Sciatic nerve (tissue), 2 donors: ENCODE measurements around the gene RGS3. TPM values are rescaled to one million over a fixed set of nuclear protein-coding genes. Genes with fewer than 3 reads are reported as not detected.
"Not testable (repeated sequence)": the region's sequence is repeated elsewhere in the genome, so short reads cannot be mapped to it uniquely, and the experiment has no call there.

Experiments used
- ATAC-seq: fragments of 200-7000 bp; cut with Tn5 transposase; one replicate; pipeline ENCODE4 v1.9.1; 2020; ENCODE audit warnings: mild to moderate bottlenecking, moderate library complexity
- DNase-seq: peaks from one replicate; pipeline ENCODE4 v3.0.0-alpha.2; 2020; ENCODE audit warnings: low spot score
- intact Hi-C: fragments of 100-400 bp; cut with DNase I; formaldehyde crosslinking; loops from one replicate; pipeline ENCODE4 v1.14.2; 2022
- total RNA-seq: library from RNA; stranded (reverse); fragmentation: NEBNext Ultra II Directional; extraction: Animal tissue kit (Norgen Biotek cat#: 25700); gene quantifications from one replicate; pipeline ENCODE4 v1.2.1, GENCODE V29; 2021
- donor health status: DM: no; HTN: no; CAD: no.
- donor health status: DM: no; HTN: no; CAD: no.

Gene RGS3
- total RNA-seq, 1 donor from 2014 or later, result 43.1 TPM

- DNase-seq (no peak), ATAC-seq (no peak)
- intact Hi-C loops, result no loop called here
These were observed 72.6 kb downstream of the RGS3 start for GRCh38 chr9:113536166-113536482.

- DNase-seq (peak; percentile 73), ATAC-seq (peak; percentile 85)
- intact Hi-C loops, result no loop called here
These were observed 73.1 kb downstream of the RGS3 start for GRCh38 chr9:113536483-113537228.

DNA sequence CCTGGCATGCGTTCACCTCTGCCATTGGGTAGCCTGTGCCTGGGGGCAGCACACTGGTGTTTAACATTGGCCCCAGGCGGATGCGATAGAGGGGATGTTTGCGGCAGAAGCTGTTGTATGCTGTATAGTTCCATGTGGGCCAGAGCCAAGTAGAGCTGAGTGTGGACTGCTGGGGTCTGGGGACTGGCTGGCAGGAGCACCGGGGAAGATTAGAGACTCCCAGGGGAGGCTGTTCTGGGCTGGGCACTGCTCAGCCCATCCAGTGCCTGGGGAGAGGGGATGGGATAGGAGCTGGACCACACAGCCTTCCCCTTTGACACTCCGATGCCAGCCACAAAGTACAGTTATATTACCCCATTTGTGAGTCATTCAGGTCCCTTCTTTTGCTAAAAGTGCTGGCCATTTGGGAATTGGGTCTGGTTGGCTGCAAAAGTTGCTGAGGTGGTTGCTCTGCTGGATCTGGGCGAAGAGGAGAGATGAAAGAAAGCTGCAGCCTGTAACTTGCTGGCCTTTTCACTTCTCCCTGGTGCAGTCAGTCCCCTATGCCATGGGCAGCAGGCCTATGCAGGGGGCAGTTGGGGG is 73.8 kb downstream of the RGS3 start:
- ATAC-seq (peak; percentile 4), DNase-seq (peak; percentile 47)
- intact Hi-C loops, result no loop called here

- peak; percentile 53 for DNase-seq
- no peak for ATAC-seq
- intact Hi-C loops, result no loop called here
These were observed 74.6 kb downstream of the RGS3 start for GRCh38 chr9:113538131-113538530.

DNA sequence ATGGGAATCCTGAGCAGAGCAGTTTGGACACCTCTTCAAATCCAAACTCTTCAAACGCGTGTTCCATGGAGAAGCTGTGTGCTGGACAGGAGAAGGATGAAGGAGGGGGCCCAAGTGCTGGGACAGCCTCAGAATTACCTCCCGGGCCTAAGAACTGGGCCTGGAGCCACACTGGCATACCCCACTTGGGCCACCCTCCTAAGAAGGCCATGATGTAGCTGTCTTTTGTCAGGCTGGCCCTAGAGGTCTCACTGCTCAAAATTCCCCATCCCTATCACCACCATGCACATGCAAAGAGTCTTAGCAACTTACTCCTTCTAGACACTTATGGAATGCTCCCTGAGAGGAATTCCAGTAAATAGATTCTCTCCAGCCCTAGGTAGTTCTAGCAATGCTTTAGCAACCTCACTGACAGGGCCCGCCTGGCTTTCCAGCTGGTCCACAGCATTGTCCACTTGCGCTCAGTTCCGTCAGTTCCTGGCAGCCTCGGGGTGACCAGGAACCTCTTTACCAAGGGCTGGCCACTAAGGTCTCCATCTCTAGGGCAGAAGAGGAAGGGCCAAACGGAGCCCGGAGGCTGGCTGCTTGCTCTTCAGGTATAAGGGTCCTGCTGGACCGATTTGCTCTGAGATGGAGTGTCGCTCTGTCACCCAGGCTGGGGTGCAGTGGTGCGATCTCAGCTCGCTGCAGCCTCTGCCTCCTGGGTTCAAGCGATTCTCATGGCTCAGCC is 75.3 kb downstream of the RGS3 start:
- intact Hi-C loops, result no loop called here
- no peak for ATAC-seq
- no peak for DNase-seq

GRCh38 chr9:113540466-113540865 is 76.9 kb downstream of the RGS3 start:
- ATAC-seq (no peak), DNase-seq (peak; percentile 40)
- intact Hi-C loops, result no loop called here

DNA sequence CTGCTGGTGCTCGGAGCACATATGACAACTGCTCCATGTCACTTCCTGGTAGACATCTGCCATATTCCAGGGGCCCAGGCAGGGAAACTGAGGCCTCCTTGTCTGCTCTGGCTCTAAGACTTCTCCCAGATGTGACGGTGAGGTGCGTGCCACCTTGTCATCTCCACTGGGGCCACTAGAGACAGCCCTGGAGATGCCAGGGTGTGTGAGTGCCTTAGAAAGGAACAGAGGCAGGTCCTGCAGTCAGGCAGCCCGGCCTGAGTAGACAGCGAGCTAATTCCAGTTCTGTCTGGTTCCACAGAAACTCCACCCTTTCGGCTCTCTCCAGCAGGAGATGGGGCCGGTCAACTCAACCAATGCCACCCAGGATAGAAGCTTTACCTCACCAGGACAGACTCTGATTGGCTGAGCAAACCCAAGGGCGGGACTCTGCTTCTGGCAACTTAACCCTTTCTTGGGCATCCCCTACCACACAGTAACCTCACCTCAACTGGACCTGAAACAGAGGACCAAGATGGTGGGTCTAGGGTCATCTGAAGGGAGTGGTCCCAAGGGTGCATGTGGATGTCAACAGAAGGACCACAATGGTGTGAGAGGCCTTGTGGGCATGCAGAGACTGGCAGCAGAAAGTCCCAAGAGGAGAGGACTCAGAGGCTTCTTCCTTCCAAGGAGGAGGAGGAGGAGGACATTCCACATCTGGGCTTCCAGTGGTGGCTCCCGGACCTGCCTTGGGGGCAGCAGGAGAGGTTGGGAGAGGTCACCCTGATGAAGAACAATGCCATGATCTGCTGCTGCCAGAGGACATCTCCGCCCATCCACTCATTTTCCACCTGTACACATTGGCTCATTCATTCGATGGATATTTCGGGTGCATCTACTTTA is 77.7 kb downstream of the RGS3 start:
- peak; percentile 37 for DNase-seq
- ATAC-seq, result peak; percentile 14
- intact Hi-C loops, result no loop called here

DNA sequence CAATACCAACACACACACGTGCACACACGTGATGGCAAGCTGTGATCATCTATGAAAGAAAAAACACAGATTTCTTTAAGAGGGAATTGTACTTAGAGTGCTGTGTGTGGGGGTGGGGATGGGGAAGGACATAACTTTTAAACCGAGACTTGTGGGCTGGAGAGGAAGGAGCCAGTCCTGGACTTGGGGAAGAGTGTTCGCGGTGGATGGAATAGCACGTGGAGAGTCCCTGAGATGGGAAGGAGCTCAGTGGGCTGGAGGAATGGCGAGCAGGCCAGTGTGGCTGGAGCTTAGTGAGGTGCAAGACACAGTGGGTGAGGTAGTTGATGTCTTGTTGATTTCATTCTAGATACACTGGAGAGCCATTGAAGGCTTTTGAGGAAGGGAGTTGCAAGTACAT is 78.5 kb downstream of the RGS3 start:
- intact Hi-C loops, result no loop called here
- DNase-seq, result peak; percentile 25
- ATAC-seq, result no peak

DNA sequence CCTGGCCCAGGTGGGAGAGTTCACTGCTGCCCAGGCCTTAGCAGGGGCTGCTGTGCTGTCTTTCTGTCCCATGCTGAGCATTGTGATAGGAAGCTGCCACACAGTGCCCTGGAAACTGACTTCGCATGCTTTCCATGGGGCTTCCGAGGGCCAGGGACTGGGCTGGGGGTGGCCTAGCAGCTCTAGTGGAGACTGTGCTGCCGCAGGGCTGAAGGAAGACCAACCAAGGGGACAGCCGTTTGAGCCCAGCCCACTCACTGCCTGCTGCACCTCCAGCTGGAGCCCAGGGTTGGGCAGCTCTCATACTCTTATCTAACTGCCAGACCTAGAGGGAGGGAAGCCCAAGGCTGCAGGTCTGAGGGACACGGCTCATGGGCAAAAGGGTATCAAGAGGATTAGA is 79.2 kb downstream of the RGS3 start:
- DNase-seq (peak; percentile 39), ATAC-seq (no peak)
- intact Hi-C loops, result no loop called here

DNA sequence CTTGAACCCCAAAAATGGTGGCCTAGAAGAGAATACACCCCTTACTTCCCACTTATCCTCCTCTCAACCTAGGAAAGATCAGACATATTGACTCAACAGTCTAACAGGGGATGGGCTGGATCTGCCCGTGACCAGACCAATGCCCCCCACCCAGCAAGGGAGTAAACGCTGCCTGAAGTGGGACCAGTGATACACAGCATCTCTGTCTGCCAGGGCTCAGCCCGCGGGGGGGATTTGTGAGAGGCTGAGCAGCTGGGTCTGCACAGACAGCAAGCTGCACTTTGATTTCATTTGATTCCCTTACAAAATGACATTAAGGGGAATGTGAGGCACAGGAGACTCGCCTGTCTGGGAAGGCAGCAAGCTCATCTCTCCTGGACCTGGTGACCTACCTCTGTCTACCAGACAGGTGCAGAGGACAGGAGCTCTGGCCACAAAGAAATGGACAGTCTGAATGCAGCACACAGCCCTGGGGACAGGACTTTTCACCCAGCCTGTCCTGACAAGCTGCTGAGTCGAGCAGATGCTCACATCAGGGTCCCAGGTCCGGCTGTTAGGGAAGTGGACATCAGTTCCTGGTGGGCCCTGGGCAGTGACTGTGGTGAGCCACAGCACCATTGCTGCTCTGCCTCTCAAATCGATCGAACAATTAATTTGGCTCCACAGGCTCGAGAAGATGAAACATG is 79.9 kb downstream of the RGS3 start:
- ATAC-seq (no peak), DNase-seq (peak; percentile 41)
- intact Hi-C loops, result no loop called here

GRCh38 chr9:113543982-113544303 is 80.4 kb downstream of the RGS3 start:
- ATAC-seq (no peak), DNase-seq (no peak)
- intact Hi-C loops, result no loop called here

DNA sequence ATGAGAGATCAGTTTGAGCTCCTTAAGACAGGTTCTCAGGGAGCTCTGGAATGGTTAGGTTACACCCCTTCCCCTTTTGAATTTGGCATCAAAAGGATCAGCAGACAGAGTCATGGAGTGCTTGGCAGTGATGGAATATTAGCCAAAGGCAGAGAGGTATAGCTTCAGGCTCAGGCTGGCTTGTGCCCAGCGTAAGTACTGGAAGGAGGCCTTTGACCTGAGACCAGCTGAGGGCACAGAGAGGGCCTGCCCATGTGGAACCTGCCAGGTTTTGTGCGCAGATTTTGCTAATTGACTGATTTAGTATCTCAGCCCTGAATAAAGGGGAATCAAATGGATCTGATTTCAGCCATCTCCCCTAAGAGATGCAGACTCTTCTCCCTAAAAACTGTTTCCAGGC is 81.5 kb downstream of the RGS3 start:
- DNase-seq, result peak; percentile 32
- no peak for ATAC-seq
- intact Hi-C loops, result no loop called here

DNA sequence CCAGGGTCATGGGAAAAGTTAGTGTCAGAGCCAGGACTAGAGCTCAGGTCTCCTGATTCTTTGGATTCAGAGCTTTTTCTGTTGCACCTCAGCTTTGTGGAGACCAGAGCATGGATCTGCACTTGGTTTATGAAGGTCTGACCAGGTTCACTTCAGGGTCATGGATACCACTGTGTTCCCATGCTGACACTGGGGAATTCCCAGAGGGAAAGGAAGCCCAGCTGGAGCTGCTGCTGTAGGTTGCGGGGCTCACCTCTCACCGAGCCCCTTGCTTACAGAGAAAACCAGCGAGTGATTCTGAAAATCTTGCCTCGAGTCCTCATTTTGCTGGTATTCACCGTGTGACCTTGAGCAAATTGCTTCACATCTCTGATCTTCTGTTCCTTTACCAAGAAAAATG is 83.0 kb downstream of the RGS3 start:
- DNase-seq (peak; percentile 6), ATAC-seq (no peak)
- intact Hi-C loops, result no loop called here

DNA sequence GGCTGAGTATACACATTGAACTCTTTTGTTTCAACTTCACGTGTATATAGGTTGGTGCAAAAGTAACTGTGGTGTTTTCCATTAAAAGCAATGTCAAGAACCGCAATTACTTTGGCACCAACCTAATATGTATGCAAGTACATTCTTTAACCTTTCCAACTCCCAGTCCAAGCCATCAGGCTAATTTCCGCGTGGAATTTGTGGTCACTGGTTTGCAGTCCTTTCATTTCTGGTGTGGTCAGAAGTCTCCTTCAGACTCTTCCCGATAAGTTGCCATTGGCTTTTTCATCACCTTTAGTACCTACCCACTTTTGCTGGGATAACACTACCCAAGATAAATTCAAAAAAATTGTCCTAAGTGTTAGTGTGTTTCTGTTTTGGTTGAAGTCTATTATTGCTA is 84.0 kb downstream of the RGS3 start:
- intact Hi-C loops, result no loop called here
- peak; percentile 6 for DNase-seq
- no peak for ATAC-seq

DNA sequence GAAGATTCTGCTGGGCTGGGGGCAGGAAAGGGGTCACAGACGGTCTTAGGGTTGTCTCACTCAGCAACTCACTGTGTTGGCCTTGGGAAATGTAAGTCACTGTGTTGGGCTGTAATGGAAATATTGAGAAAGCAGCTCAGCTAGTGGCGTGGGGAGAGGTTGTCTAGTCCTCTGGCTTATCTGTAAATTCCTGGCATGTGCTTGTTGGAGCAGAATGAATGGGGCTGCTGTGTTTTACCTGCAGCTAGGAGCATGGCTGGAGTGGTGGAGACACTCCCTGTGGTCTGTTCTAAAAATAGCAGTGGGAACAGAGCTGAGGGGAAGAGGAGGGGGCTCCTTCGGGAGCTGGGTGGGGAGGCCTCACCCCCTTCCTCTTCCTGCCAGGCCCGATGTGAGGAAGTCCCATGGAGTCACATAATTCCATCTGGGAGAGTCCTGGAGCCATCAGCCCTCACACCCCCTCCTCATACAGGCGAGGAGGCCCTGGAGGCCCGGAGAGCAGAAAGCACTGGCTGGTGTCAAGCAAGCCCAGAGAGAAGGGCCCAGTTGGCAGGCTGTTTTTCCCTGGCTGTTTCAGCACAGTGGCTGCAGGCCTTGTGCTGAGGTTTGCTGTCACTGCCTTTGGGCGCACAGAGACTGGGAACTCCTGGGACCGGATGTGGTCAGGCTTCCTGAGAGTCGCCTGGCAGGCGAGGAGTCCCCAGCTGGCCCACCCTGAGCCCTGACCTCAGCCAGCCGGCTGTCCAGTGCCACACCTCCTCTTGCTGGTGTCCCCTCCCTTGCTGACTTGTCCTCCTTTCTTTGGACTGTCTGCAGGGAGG is 84.9 kb downstream of the RGS3 start:
- intact Hi-C loops, result no loop called here
- ATAC-seq (peak; percentile 87), DNase-seq (peak; percentile 72)

DNA sequence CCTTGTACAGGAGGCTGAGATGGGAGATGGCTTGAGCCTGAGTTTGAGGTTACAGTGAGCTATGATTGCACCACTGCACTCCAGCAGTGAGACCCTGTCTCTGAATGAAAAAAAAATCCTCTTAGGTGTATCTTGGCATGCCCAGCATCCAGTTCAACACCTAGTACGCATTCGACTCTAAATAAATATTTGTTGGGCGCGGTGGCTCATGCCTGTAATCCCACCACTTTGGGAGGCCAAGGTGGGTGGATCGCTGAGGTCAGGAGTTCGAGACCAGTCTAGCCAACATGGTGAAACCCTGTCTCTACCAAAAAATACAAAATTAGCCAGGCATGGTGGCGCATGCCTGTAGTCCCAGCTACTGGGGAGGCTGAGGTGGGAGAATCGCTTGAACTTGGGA is 86.4 kb downstream of the RGS3 start:
- intact Hi-C loops, ATAC-seq: not testable (repeated sequence)
- DNase-seq, result peak; percentile 37

DNA sequence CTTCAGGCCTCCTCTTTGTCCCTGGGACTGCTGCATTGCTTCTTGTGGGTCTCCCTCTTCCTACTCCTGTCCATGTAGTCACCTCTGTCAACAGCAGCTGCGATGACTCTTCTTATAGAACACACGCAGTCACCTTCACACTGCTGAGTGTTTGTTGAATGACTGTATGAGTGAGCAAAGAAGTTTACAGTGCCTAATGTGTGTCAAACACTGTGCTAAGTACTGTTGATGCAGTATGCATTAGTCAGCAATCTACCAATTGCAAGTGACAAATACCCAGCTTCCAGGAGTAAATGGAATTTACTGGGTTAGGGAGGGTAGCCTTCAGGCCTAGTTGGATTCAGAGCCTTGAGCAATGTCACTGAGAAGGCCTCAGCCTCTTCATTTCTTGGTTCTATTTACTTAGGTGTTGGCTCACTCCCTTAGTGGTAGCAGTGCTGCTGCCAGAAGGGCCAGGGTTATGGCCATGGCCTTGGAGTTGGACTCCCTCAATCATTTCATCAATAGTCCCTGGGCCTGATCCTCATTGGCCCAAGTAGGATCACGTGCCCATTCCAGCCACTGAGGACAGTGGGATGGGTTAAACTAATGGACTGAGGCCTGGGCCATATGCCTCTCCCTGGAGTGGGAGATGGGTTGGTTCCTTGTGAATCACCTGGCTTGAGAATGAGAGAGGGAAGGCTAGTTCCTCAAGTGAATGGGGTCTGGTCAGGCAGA is 93.5 kb downstream of the RGS3 start:
- intact Hi-C loops, result no loop called here
- DNase-seq (peak; percentile 26), ATAC-seq (no peak)
